Heart right ventricle (tissue), 16 donors: Measurements from ENCODE around the gene TNFAIP2. TPM values are rescaled to one million over a fixed set of nuclear protein-coding genes. Genes with fewer than 3 reads are reported as not detected.

Experiments
- ATAC-seq, 8 donors: fragments of 200-7000 bp; cut with Tn5 transposase; one replicate each; pipeline ENCODE4 v1.9.1; 2020; ENCODE audit warnings: mild to moderate bottlenecking in 8 of 8, moderate library complexity in 8 of 8, moderate number of reproducible peaks in 1 of 8
- DNase-seq, 2 donors: peaks; one replicate each; pipeline ENCODE4 v3.0.0-alpha.2; 2020
- H3K27ac ChIP-seq, 10 donors: fragments of 200-600 bp; sonication (generic) in 2 of 10; one replicate each; pipeline versions ENCODE4 v1.5.0 to v1.8.0; 2020 to 2022; ENCODE audit warnings: mild to moderate bottlenecking in 3 of 10
- H3K27me3 ChIP-seq, 7 donors: fragments of 200-600 bp; one replicate each; pipeline ENCODE4 v1.8.0; 2021 to 2022; ENCODE audit warnings: mild to moderate bottlenecking in 2 of 7
- H3K36me3 ChIP-seq, 9 donors: fragments of 200-600 bp; sonication (generic) in 1 of 9; one replicate each; pipeline versions ENCODE4 v1.5.0 to v1.8.0; 2020 to 2022; ENCODE audit warnings: mild to moderate bottlenecking in 2 of 9
- H3K4me1 ChIP-seq, 9 donors: fragments of 200-600 bp; sonication (generic) in 1 of 9; one replicate each; pipeline versions ENCODE4 v1.5.0 to v1.8.0; 2020 to 2022; ENCODE audit warnings: mild to moderate bottlenecking in 4 of 9
- H3K4me3 ChIP-seq, 10 donors: fragments of 200-600 bp; sonication (generic) in 2 of 10; one replicate each; pipeline versions ENCODE4 v1.5.0 to v1.8.0; 2020 to 2022; ENCODE audit warnings: mild to moderate bottlenecking in 7 of 10, moderate library complexity in 2 of 10
- H3K9me3 ChIP-seq, 11 donors: fragments of 200-600 bp in 10 of 11; sonication (generic) in 2 of 11; one replicate each; pipeline versions ENCODE4 v1.5.0 to v1.8.0; 2013 to 2022; ENCODE audit warnings: mild to moderate bottlenecking in 2 of 11, control low read depth in 1 of 11, moderate library complexity in 1 of 11
- CTCF ChIP-seq, 9 donors: fragments of 200-600 bp; sonication (generic) in 2 of 9; IDR thresholded peaks; one replicate each; pipeline versions ENCODE4 v1.5.0 to v1.8.0; 2021 to 2022; ENCODE audit warnings: antibody characterized with exemption in 9 of 9, mild to moderate bottlenecking in 5 of 9, moderate library complexity in 1 of 9
- WGBS, 2 donors: extraction: QIAGEN DNeasy Blood & Tissue Kit; methylation state at CpG; one replicate each; pipeline ENCODE4 v1.1.7; 2013; ENCODE audit warnings: inconsistent platforms in 1 of 2; 5-methylcytosine and 5-hydroxymethylcytosine counted together
- intact Hi-C, 10 donors: fragments of 100-400 bp; cut with DNase I; formaldehyde crosslinking; loops; one replicate each; pipeline versions ENCODE4 v1.11.1 to v1.14.2; 2022
- polyA plus RNA-seq, 2 donors: library from polyadenylated mRNA; stranded (reverse); fragments of 200-250 nt; gene quantifications; one replicate each; pipeline ENCODE4 v1.2.3, GENCODE V29; 2013
- total RNA-seq, 10 donors: library from RNA; stranded (reverse); fragmentation: NEBNext Ultra II Directional in 3 of 10; extraction: Animal tissue kit (Norgen Biotek cat#: 25700) in 3 of 10; gene quantifications; one replicate each; pipeline versions ENCODE4 v1.2.1 to v1.2.4, GENCODE V29; 2021 to 2023
- donor health status: Arrhythmogenic right ventricular cardiomyopathy.
- donor health status: ischemic (EF 13 %, LVEDD 7.1; RV severe dilation, severe dysfunction).
- donor health status: healthy with polysubstance abuse.
- donor health status: DM: no; HTN: yes; CAD: no.
- donor health status: DM: no; HTN: no; CAD: no.
- donor health status: ischemic (EF 25% LVEDD 6.9; RV normal size, moderate dysfunction).
- donor health status: ischemic (EF 25% LVEDD 5.7; RV mildly dilated, moderate dysfunction).
- donor health status: healthy.
- donor health status: DM: yes; HTN: yes; CAD: no.
- donor health status: Ischemic cardiomyopathy.
- donor health status: ischemic (EF 35%, LVEDD 5.7; RV mildly dilated, moderate dysfunction).
- donor health status: nonischemic (EF 11% LVEDD 7.7; RV severe dilation, severe dysfunction).
- donor health status: DM: yes; HTN: yes; CAD: no.
- donor health status: PGD.
- donor health status: ischemic (EF 29% LVEDD 5.4; RV normal size, mild dysfunction).
- donor health status: nonischemic (EF 23%, LVEDD 6.1; RV moderate dilation, normal function).

TNFAIP2 gene
- total and polyA plus RNA-seq, 12 donors, result 21.8 to 138 (median 42.0) TPM

- H3K27ac ChIP-seq, result no peak overlapping the region
- ATAC-seq, result no peak
- H3K36me3 ChIP-seq, result no peaks in the 10 kb centered on the region
- H3K4me3 ChIP-seq, result no peak overlapping the region
- H3K4me1 ChIP-seq, result peaks cover 0 to 21% (median 5%) of the 10 kb centered on the region in 9 donors
- intact Hi-C loops, result loop anchor here in 2 of 10 donors (5.0 to 10.0 kb wide), 2 partner anchors 91 to 402 kb away; no protein-coding TSS in a partner anchor
- 68 to 80% methylated on average over 4 of the region's 4 CpGs for WGBS, 2 donors
- DNase-seq, result no peak
- H3K9me3 ChIP-seq, result peaks cover 0 to 5% (median 0%) of the 10 kb centered on the region in 11 donors
- peaks cover under 1 to 38% (median 25%) of the 10 kb centered on the region in 7 donors for H3K27me3 ChIP-seq
- TF ChIP-seq CTCF (IDR thresholded peaks at IDR 0.05), result no peak
These were observed 26.9 kb upstream of the TNFAIP2 start for GRCh38 chr14:103096387-103096786.

- H3K4me3 ChIP-seq, result no peak overlapping the region
- DNase-seq, result peak in 1 of 2 donors; percentile 6
- 84 to 87% methylated on average over 25 to 26 of the region's 26 CpGs for WGBS, 2 donors
- H3K9me3 ChIP-seq, result peaks cover 0 to 5% (median 0%) of the 10 kb centered on the region in 11 donors
- H3K27me3 ChIP-seq, result peaks cover 11 to 48% (median 35%) of the 10 kb centered on the region in 7 donors
- peaks cover 0 to 18% (median 6%) of the 10 kb centered on the region in 9 donors for H3K4me1 ChIP-seq
- H3K27ac ChIP-seq, result no peak overlapping the region
- H3K36me3 ChIP-seq, result no peaks in the 10 kb centered on the region
- no peak for TF ChIP-seq CTCF (IDR thresholded peaks at IDR 0.05)
- intact Hi-C loops, result loop anchor here in 2 of 10 donors (5.0 to 10.0 kb wide), 2 partner anchors 90 to 403 kb away; no protein-coding TSS in a partner anchor
- no peak for ATAC-seq
These were observed 25.8 kb upstream of the TNFAIP2 start for GRCh38 chr14:103097244-103097993.

GRCh38 chr14:103097994-103098957 is 25.0 kb upstream of the TNFAIP2 start:
- ATAC-seq, result no peak
- Histone ChIP-seq H3K4me1 (peaks cover under 1 to 25% (median 14%) of the 10 kb centered on the region in 9 donors), H3K9me3 (peaks cover 0 to 5% (median 0%) of the 10 kb centered on the region in 11 donors), H3K27me3 (peaks cover 20 to 57% (median 44%) of the 10 kb centered on the region in 7 donors), H3K27ac (no peak overlapping the region), H3K4me3 (no peak overlapping the region), H3K36me3 (no peaks in the 10 kb centered on the region)
- DNase-seq, result no peak
- intact Hi-C loops, result loop anchor here in 2 of 10 donors (5.0 to 10.0 kb wide), 2 partner anchors 89 to 403 kb away; no protein-coding TSS in a partner anchor
- 74 to 75% methylated on average over 31 of the region's 31 CpGs for WGBS, 2 donors
- no peak for TF ChIP-seq CTCF (IDR thresholded peaks at IDR 0.05)
